GM18526 (cell line): Measurements from ENCODE around the gene CD84.

Experiments used
- POLR2A ChIP-seq: IDR thresholded peaks from 3 replicates; pipeline ENCODE4 v1.6.1; 2011; ENCODE audit not compliant: insufficient read length; ENCODE audit errors: extremely low read depth

The CD84 gene

DNA sequence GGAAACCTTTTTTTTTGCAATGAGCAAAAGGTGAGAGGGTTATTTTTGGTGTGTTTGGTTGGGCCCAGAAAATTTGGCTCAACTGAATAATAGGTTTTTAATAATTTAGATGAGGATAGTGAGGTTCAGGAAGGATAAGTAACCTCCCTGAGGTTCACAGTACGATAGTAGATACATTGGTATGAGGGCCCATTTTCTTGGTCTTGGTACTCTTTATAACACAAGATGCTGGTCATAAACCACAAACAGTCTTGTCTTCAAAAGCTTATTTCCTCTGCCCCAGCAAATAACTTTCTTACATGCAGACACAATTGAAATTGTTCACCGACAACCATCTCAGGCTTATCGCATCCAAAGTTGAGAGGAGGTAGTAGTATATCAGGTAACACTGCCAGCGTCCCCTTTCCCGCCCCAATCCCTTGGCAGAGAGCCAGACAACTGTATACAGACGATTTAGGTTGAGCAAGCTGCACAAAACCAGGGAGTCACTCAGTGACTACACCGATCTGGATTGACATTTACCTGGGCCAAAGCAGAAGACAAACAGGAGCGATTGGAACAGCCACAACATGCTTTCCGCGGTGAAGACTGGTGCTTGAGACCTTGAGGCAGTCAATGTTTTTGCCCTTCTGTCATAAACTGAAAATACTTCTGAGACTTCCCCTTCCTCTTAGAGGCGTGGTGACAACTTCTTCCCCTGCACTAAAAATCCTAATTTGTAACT lies 56.5 kb downstream of the CD84 start, which contains the start of gene SLAMF6:
TSS of gene SLAMF6 (minus strand) at position 634 of the 724 bp plus-strand sequence. CDS start at position 571, 63 bp downstream.
- peak; percentile 66 for TF ChIP-seq POLR2A

DNA sequence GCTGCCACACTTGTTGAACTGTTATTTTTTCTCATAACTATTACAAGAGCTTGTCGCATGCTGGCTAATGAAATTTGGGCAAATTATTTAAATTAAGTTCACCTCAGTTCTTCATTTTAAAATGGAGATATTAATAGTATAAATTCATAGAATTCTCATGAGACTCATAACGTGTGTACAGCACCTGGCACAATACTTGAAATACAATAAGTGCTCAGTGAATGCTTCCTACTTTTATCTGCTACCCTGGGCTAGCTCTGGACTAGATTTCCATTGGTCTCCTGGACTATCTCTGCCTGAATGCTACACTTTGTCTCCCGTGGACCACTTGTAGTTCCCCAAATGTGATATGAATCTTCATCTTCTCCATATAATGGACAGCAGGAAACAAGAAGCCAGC lies 57.2 kb downstream of the CD84 start:
- no peak for TF ChIP-seq POLR2A

DNA sequence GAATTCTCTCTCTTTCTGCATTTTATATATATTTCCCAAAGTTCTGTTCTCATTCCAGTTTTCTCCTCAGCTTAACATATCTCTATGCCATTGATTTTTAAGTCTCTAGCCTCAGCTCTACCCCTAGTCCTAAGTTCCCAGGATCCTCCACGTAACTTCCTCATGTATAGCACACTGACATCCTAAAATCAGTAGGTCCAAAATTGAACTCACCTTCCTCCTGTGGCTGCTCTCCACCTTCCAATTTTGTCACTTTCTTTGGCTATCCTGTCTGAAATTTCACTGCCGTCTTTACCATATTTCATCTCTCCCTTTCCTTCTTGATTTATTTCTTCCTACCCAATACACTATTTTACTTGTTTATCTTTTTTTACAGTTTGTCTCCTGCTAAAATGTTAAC lies 57.7 kb downstream of the CD84 start:
- no peak for TF ChIP-seq POLR2A

DNA sequence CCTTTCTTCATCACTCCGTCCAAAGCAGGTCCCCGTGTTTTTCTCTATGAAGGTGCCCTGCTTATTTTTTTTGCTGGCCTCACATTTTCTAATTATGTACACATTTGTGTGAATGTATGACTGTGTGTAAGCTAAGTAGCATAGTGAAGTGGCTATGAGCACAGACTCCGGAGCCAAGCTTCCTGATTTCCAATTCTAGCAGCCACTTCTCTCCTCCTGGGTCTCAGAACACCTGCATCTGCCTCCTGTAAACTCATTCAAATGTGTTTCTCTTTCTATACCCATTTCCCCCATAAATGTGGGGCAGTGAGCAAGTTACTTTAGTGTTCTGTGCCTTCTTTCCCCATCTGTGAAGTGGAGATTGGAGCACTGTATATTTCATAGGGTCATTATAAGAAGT lies 58.3 kb downstream of the CD84 start:
- peak; percentile 9 for TF ChIP-seq POLR2A

DNA sequence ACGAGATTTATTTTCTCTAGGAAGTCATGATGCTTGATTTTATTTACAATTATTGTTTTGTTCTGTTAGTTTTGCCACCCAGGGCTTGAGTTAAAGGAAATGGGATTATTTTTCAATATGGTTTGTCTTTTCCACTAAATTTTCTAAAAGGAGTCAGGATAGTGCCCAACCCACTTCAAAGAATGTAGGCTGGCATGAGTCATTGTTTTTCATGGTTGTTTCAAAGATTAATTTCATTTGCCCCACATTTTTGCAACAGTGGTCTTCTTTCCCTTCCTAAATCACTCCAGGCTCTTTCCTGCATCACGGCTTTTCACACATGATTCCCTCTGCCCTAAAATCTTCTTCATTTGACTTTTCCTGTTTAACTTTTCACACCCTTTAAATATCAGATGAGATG lies 58.7 kb downstream of the CD84 start:
- no peak for TF ChIP-seq POLR2A

DNA sequence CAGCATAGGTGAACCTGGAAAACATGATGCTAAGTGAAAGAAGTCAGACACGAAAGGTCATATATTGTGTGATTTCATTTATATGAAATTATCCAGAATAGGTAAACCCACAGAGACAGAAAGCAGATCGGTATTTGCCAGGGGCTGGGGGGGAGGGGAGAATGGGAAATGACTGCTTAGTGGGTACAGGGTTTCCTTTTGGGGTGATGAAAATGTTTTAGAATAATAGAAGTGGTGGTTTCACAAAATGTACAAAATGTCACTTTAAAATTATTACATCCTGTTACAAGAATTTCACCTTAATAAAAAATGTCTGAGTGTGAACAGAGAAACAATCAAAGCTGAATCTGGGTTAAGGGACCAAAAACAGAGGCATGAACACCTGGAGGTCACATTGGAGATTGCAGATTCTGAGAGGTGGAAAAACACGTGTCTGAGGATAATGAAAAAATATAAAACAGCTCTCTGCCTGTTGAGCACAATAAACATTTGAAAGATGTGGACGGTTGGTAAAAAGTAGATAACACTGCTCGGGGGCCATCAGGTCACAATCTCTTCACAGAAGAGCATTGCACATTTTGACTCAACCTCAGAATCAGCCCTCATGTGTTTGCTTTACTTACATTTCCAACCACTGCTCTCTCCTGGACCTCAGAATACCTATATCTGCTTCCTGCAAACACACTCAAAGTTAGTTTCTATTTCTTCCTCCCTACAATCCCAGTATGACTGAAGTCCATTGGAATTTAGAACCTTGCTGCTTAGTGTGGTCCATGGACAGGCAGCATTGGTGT lies 59.5 kb downstream of the CD84 start:
- no peak for TF ChIP-seq POLR2A

DNA sequence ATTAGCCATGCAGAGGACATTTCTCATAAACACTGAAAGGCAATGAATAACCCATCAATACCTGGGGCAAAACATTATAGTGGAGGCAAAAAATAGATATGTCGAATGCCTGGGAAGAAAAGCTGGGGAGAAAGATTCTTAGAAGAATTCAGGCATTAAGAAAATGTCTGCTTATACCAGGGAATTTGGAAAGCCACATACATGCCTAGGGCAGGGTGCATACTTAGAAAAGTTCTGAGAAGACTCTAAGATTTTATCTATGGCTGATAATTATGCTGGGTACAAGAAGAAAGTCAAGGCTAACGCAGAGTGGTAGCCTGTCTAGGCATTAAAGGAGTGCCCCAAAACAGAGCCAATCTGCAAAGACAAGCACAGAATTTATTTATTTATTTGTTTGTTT lies 74.6 kb downstream of the CD84 start:
- TF ChIP-seq POLR2A = no peak

DNA sequence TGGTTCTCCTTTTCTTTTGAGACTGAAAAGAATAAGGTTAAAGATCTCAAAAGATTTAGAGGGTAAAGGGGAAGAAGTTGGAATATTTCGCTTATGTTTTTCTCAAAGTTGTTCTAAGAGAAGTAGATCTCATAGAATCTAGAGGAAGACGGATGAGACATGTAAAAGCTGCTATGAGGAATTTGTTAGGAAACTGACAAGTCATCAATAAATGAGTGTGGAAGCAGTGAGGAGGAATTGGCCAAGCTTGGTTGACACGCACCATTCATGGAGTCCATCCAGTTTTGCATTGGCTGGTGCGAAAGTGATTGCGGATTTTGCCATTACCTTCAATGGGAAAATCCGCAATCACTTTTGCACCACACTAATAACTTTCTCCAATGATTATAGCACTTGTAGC lies 76.2 kb downstream of the CD84 start:
- no peak for TF ChIP-seq POLR2A

DNA sequence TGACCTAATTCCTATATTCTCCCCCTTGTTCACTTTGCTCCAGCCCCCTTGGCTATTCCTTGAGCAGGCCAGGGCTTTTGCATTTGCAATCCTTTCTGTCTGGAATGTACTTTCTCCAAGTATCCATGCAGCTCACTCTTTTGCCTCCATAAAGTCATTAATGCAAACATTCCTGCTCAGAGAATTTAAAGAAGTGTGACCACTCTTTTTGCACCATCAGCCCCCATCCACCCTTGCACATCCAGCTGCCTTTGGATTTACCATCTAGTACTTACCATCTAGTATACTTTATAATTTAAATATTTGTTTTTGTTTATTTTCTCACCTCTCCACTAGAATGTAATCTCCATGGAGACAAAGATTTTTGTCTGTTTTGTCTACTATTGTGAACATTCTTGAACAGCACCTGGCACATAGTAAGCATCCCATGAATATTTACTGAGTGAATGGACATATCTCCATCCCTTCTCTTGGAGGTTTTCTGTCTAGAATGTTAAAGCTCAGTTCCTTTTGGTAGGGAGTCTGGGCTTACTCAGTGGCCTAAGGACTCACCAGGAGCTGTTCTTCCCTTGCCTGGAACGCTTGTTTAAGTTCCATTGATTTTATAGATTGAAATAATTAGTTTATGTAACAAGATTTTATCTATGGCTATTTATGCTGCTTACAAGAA lies 78.8 kb downstream of the CD84 start:
- TF ChIP-seq POLR2A = no peak

DNA sequence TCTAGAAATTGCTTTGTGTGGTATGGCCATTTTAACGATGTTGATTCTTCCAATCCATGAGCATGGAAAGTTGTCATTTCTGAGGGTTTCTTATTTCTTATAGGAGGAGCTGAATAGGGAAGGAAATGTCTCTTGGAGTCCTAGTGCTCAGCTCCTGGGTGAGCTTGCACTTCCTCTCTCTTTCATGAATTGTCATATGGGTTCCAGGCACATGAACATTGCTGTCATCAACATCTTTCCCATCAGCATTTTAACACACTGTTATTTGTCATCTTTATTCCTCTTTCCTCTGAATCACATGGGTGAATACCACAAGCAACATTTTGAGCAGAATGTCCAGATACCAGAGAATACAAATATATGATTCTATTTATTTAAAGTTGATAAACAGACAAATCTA lies 79.7 kb downstream of the CD84 start:
- TF ChIP-seq POLR2A = no peak

DNA sequence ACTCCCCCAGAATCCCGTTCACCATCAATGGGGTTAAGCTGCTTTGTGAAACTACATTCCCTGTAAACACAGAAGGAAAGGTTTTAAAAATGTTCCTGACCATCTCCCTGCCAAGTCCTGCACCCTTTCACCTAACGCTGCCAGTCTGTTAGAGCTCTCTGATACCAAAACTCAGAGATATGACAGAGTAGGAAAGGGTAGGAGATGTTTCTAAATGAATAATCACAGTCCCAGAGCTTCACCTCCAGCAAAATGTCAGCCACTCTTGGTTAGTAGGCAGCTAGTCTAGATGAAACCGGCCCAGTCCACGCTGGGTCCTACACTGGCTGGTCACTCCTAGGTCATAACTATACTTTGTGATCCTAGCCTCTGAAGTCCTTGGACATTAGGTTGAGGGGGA lies 83.0 kb downstream of the CD84 start:
- no peak for TF ChIP-seq POLR2A

DNA sequence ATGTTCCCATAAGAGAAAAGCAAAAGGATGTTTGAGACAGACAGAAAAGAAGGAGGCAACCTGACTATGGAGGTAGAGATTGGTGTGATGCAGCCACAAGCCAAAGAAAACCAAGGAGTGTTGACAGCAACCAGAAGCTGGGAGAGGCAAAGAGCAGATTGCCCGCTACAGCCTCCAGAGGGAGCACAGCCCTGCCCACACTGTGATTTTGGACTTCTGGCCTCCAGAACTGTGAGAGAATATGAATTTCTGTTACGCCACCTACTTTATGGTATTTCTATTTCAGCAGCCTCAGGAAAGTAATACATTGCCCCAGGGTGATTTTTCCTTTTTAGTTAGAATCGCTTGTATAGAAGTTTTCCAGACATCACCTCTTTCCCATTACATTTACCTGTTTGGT lies 84.7 kb downstream of the CD84 start:
- TF ChIP-seq POLR2A = no peak

DNA sequence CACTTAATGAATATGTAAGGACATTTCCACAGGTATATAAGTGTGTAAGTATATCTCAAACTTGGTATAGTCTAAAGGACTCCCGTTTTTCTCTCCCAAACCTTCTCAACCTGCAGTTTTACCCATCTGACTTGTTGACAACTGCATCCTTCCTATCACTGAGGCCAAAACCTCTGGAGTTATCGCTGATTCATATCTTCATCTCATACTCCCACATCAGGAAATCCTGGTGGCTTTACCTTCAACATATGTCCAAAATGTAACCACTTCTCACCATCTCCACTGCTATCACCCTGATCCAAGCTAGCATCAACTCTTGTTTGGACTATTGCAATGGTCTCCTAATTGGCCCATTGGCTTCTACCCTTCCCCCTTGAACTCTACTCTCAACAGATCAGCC lies 86.7 kb downstream of the CD84 start:
- TF ChIP-seq POLR2A = no peak

DNA sequence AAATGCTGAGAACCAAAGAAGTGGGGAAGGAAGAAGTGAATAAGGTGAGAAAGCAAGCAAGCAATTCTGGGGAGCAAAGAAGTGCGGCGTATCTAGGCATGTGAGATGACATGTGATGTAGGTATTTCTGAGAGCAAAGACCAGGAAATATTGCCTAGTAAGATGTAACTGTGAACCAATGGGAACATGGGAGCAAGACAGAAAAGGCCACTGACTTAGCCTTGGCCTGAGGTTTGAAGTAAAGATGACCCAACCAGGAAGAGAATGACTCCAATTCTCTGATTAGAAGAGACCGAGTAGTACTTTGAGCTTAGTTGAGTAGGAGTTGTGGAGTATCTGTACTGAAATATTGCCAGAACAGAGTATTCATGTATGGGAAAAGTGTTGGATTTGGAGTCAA lies 87.3 kb downstream of the CD84 start:
- no peak for TF ChIP-seq POLR2A
